Endothelial cell of umbilical vein (primary cell): ENCODE data around the gene EPN2. TPM values are rescaled to one million over a fixed set of nuclear protein-coding genes. Genes with fewer than 3 reads are reported as not detected.

Experiments
- BruUV-seq: library from RNA; stranded (reverse); fragments of 400-500 nt; replicated peaks from 2 replicates; lab custom pipeline; 2021; lab: Mats Ljungman, UMichigan
- CTCF ChIA-PET: fragments of 300-600, 350-600 bp; sonication (Branson Sonifier 250); formaldehyde crosslinking; loops from one replicate; lab custom pipeline; 2021; ENCODE audit warnings: antibody characterized with exemption, inconsistent platforms; lab: Charles Lee
- POLR2A ChIA-PET: fragments of 300-600, 350-600 bp; sonication (Branson Sonifier 250); formaldehyde crosslinking; loops from one replicate; lab custom pipeline; 2021; ENCODE audit warnings: antibody characterized with exemption, inconsistent platforms; lab: Charles Lee
- DNase-seq: peaks from one replicate; pipeline ENCODE4 v3.0.0-alpha.2; 2011; ENCODE audit warnings: low read depth, low spot score
- FAIRE-seq: peaks from 2 replicates; lab custom pipeline; 2011; peaks lifted over from hg19 to GRCh38; lab: Jason Lieb, UNC
- H2AFZ ChIP-seq: 2 replicates; pipeline ENCODE4 v1.6.0; 2012; ENCODE audit warnings: low read depth, low read length, control low read depth, inconsistent platforms
- H3K27ac ChIP-seq: 2 replicates; pipeline ENCODE4 v1.5.1; 2011; ENCODE audit warnings: low read depth, mild to moderate bottlenecking, control low read depth, low read length, moderate library complexity; ENCODE audit not compliant: insufficient read depth
- H3K27me3 ChIP-seq, 2 experiments: 2 replicates each; pipeline versions ENCODE4 v1.6.0 to v1.6.1; 2011; ENCODE audit warnings: low read length in 2 of 2, mixed read lengths in 1 of 2; ENCODE audit not compliant: control insufficient read depth in 2 of 2, insufficient read depth in 2 of 2
- H3K36me3 ChIP-seq, 2 experiments: 2 replicates in 1 of 2; 3 replicates in 1 of 2; pipeline ENCODE4 v1.5.1; 2011; ENCODE audit warnings: low read length in 2 of 2, mild to moderate bottlenecking in 1 of 2, moderate library complexity in 1 of 2; ENCODE audit not compliant: control insufficient read depth in 2 of 2, insufficient read depth in 2 of 2; ENCODE audit errors: extremely low read depth in 1 of 2
- H3K4me1 ChIP-seq: 3 replicates; pipeline ENCODE4 v1.5.1; 2011; ENCODE audit warnings: mild to moderate bottlenecking, low read length; ENCODE audit not compliant: control insufficient read depth, insufficient read depth; ENCODE audit errors: extremely low read depth
- H3K4me2 ChIP-seq: 2 replicates; pipeline ENCODE4 v1.6.1; 2011; ENCODE audit warnings: low read length, control low read depth, mixed read lengths; ENCODE audit not compliant: insufficient read depth
- H3K4me3 ChIP-seq, 3 experiments: fragments of 200-600 bp in 1 of 3; sonication (generic), shearing (Covaris generic) in 1 of 3; replicated peaks in 1 of 3; 2 replicates each; pipeline ENCODE4 v1.5.1; 2011 to 2016; ENCODE audit warnings: control low read depth in 3 of 3, low read length in 3 of 3, mild to moderate bottlenecking in 2 of 3, inconsistent platforms in 1 of 3, low read depth in 1 of 3, moderate library complexity in 1 of 3; ENCODE audit not compliant: insufficient read depth in 1 of 3
- H3K79me2 ChIP-seq: 2 replicates; pipeline ENCODE4 v1.6.0; 2012; ENCODE audit warnings: low read length, inconsistent platforms; ENCODE audit not compliant: control insufficient read depth, insufficient read depth
- H3K9ac ChIP-seq: replicated peaks from 2 replicates; pipeline ENCODE3; 2011; ENCODE audit warnings: low read length, control low read depth; ENCODE audit not compliant: insufficient read depth; ENCODE audit errors: extremely low read depth
- H3K9me1 ChIP-seq: replicated peaks from 3 replicates; pipeline ENCODE4 v1.6.0; 2011; ENCODE audit warnings: mild to moderate bottlenecking, low read length; ENCODE audit not compliant: control insufficient read depth, insufficient read depth; ENCODE audit errors: extremely low read depth
- H3K9me3 ChIP-seq: replicated peaks from 2 replicates; pipeline ENCODE4 v1.5.1; 2012; ENCODE audit warnings: low read length, inconsistent platforms; ENCODE audit not compliant: control insufficient read depth, insufficient read depth
- H4K20me1 ChIP-seq: replicated peaks from 2 replicates; pipeline ENCODE3; 2011; ENCODE audit warnings: mild to moderate bottlenecking, low read length; ENCODE audit not compliant: control insufficient read depth, insufficient read depth; ENCODE audit errors: extremely low read depth
- FOS ChIP-seq: IDR thresholded peaks from 2 replicates; pipeline ENCODE4 v1.6.1; 2011; ENCODE audit warnings: mild to moderate bottlenecking, low read length, moderate library complexity, borderline replicate concordance; ENCODE audit not compliant: insufficient read depth
- GATA2 ChIP-seq: IDR thresholded peaks from 2 replicates; pipeline ENCODE4 v1.7.0; 2011; ENCODE audit warnings: low read depth, mild to moderate bottlenecking, moderate library complexity, mixed read lengths, low read length; ENCODE audit not compliant: insufficient read length, insufficient read depth
- POLR2A ChIP-seq: IDR thresholded peaks from 2 replicates; pipeline ENCODE4 v1.6.1; 2012; ENCODE audit warnings: low read depth, mild to moderate bottlenecking, control low read depth, low read length
- POLR2AphosphoS5 ChIP-seq: IDR thresholded peaks from 2 replicates; pipeline ENCODE4 v1.6.1; 2012; ENCODE audit warnings: low read depth, mild to moderate bottlenecking, control low read depth, low read length, moderate library complexity; ENCODE audit not compliant: insufficient read depth
- dilution Hi-C: fragments of 300-500 bp; cut with MboI; formaldehyde crosslinking; loops from one replicate; pipeline ENCODE4 v1.15.0; 2019; ENCODE audit warnings: low sequenced_read_pairs; ENCODE audit not compliant: extremely low pct_ligation_motif_present
- intact Hi-C: fragments of 100-400 bp; cut with micrococcal nuclease; formaldehyde crosslinking; loops from one replicate; pipeline ENCODE4 v1.10.0; 2022
- polyA plus RNA-seq, 4 experiments: library from polyadenylated mRNA; depleted of rRNA in 3 of 4; stranded (reverse) in 3 of 4; unstranded in 1 of 4; fragments of >200 nt; gene quantifications; 2 replicates each; pipeline versions ENCODE4 v1.2.1 to v1.2.3, GENCODE V29; 2011 to 2012; ENCODE audit warnings: missing spikeins in 1 of 4
- total RNA-seq: library from RNA; stranded (reverse); gene quantifications from 2 replicates; pipeline ENCODE4 v1.2.3, GENCODE V29; 2021
- TF ChIP-seq, protein P1 (sequence below), 2 donors: IDR thresholded peaks; 1 replicate in 1 of 2; 2 replicates in 1 of 2; pipeline ENCODE4 v1.5.1; 2011; ENCODE audit warnings: low read length in 2 of 2, mild to moderate bottlenecking in 2 of 2, moderate library complexity in 2 of 2, control low read depth in 1 of 2, inconsistent platforms in 1 of 2, low read depth in 1 of 2; ENCODE audit not compliant: insufficient read depth in 1 of 2; ENCODE audit errors: extremely low read depth in 1 of 2

EPN2 gene
- total and polyA plus RNA-seq, 2 donors (not counting 3 experiments of a cell fraction or from before 2014, with no cell fraction given) = 40.3 to 70.5 TPM

DNA sequence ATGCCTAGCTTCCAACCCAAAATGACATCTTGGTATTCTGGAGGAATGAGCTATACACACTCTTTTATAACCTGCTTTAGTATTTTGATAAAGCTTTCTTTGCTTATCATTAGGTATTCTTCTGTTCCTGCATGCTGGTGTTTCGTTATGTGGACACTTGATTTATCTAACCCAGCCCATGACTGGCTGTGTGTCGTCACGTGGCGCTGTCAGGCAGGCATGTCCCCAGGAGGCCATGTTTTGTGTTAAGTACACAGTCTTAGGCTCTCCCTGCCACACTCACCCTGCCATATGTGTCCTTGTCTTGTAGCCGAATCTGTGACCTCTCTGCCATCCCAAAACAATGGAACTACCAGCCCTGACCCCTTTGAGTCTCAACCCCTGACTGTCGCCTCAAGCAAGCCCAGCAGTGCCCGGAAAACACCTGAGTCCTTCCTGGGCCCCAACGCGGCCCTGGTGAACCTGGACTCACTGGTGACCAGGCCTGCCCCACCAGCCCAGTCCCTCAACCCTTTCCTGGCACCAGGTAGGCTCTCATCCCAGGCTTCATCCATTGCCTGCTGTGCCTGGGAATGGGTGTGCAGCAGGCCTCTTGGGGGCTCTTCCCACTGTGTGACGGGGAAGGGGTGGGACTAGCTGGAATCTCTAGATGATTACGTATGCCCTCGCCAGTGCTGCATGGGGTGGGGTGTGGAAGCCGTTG is 94.5 kb downstream of the EPN2 start:
- BruUV-seq = no TSS peak
- dilution Hi-C loops = no loop called here
- FAIRE-seq (no peak), DNase-seq (no peak)
- H3K4me3 ChIP-seq = no peak overlapping the region
- peaks cover 0 to 10% of the 10 kb centered on the region in 2 experiments for H3K36me3 ChIP-seq
- no peak overlapping the region for H3K9ac ChIP-seq
- ChIA-PET CTCF (interaction anchor here (1.0 kb wide), 2 partner anchors 10 to 29 kb away, joined by 3 read pairs; no protein-coding TSS in a partner anchor), POLR2A (no interaction called here)
- H3K27ac ChIP-seq = no peak overlapping the region
- no peaks in the 10 kb centered on the region for H3K9me3 ChIP-seq
- intact Hi-C loops = no loop called here
- no peaks in the 10 kb centered on the region for H3K79me2 ChIP-seq
- no peaks in the 10 kb centered on the region for H3K4me1 ChIP-seq
- H3K4me2 ChIP-seq = no peak overlapping the region
- no peaks in the 10 kb centered on the region for H4K20me1 ChIP-seq
- TF ChIP-seq POLR2A (no peak), GATA2 (no peak), FOS (no peak), POLR2AphosphoS5 (no peak)
- TF ChIP-seq, protein P1, sequence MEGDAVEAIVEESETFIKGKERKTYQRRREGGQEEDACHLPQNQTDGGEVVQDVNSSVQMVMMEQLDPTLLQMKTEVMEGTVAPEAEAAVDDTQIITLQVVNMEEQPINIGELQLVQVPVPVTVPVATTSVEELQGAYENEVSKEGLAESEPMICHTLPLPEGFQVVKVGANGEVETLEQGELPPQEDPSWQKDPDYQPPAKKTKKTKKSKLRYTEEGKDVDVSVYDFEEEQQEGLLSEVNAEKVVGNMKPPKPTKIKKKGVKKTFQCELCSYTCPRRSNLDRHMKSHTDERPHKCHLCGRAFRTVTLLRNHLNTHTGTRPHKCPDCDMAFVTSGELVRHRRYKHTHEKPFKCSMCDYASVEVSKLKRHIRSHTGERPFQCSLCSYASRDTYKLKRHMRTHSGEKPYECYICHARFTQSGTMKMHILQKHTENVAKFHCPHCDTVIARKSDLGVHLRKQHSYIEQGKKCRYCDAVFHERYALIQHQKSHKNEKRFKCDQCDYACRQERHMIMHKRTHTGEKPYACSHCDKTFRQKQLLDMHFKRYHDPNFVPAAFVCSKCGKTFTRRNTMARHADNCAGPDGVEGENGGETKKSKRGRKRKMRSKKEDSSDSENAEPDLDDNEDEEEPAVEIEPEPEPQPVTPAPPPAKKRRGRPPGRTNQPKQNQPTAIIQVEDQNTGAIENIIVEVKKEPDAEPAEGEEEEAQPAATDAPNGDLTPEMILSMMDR (IDR thresholded peaks at IDR 0.05; ENCODE audit: extremely low read depth in 1 of 2, insufficient read depth in 1 of 2, low read depth in 1 of 2, low read length in 2 of 2) = no peak
- H2AFZ ChIP-seq = no peak overlapping the region
- no peaks in the 10 kb centered on the region for H3K9me1 ChIP-seq
- no peaks in the 10 kb centered on the region for H3K27me3 ChIP-seq
